ENCODE measurements around the gene PTPRF. TPM values are rescaled to one million over a fixed set of nuclear protein-coding genes. Genes with fewer than 3 reads are reported as not detected.

Gene PTPRF
- total RNA-seq, 1 experiment from 2014 or later, result 110 TPM

GRCh38 chr1:43529206-43529731 is 1.4 kb upstream of the PTPRF start:
- BruUV-seq (replicated peaks), result no TSS peak
- Histone ChIP-seq H3K27me3 (replicated peaks; ENCODE audit: insufficient read depth, low read depth, low read length, poor library complexity) (no peaks in the 10 kb centered on the region), H3K9me3 (ENCODE audit: low read depth, low read length, poor library complexity, severe bottlenecking) (no peaks in the 10 kb centered on the region), H3K4me3 (ENCODE audit: low read depth, low read length, poor library complexity, severe bottlenecking) (no peak overlapping the region), H3K36me3 (ENCODE audit: insufficient read depth, low read length, poor library complexity, severe bottlenecking) (no peaks in the 10 kb centered on the region), H3K27ac (ENCODE audit: low read depth, low read length, poor library complexity, severe bottlenecking) (no peak overlapping the region), H3K4me1 (ENCODE audit: insufficient read depth, low read length, poor library complexity, severe bottlenecking) (peaks cover 17% of the 10 kb centered on the region)
- ChIA-PET POLR2A (ENCODE audit: low non-redundant PET) (no interaction called here), CTCF (interaction anchor here (0.7 to 1.8 kb wide), 3 partner anchors 121 to 519 kb away, joined by 3 to 8 read pairs (median 5); partner anchors contain the start of gene KDM4A)
- TF ChIP-seq EZH2 (IDR thresholded peaks at IDR 0.05; ENCODE audit: borderline replicate concordance, low read depth, low read length, poor library complexity, severe bottlenecking), result no peak
- peak; percentile 97 for TF ChIP-seq CTCF (conservative IDR thresholded peaks at IDR 0.05; ENCODE audit: low read depth, low read length)
- intact Hi-C loops (cut with micrococcal nuclease; ENCODE audit: unreplicated experiment), result loop anchor here (2.0 to 10.0 kb wide), 5 partner anchors 122 to 510 kb away; partner anchors contain the start of gene KDM4A
- DNase-seq (ENCODE audit: low spot score), result peak; percentile 88

GRCh38 chr1:43531107-43531905 is 623 bp downstream of the PTPRF start:
- peak; percentile 50 for DNase-seq (ENCODE audit: low spot score)
- Histone ChIP-seq H3K4me3 (ENCODE audit: low read depth, low read length, poor library complexity, severe bottlenecking) (peak overlapping the region; percentile 63), H3K27ac (ENCODE audit: low read depth, low read length, poor library complexity, severe bottlenecking) (peak overlapping the region; percentile 24), H3K36me3 (ENCODE audit: insufficient read depth, low read length, poor library complexity, severe bottlenecking) (no peaks in the 10 kb centered on the region), H3K27me3 (replicated peaks; ENCODE audit: insufficient read depth, low read depth, low read length, poor library complexity) (no peaks in the 10 kb centered on the region), H3K4me1 (ENCODE audit: insufficient read depth, low read length, poor library complexity, severe bottlenecking) (peaks cover 17% of the 10 kb centered on the region), H3K9me3 (ENCODE audit: low read depth, low read length, poor library complexity, severe bottlenecking) (no peaks in the 10 kb centered on the region)
- no peak for TF ChIP-seq CTCF (conservative IDR thresholded peaks at IDR 0.05; ENCODE audit: low read depth, low read length)
- no peak for TF ChIP-seq EZH2 (IDR thresholded peaks at IDR 0.05; ENCODE audit: borderline replicate concordance, low read depth, low read length, poor library complexity, severe bottlenecking)
- ChIA-PET CTCF (interaction anchor here (1.8 kb wide), 1 partner anchor 517 kb away, joined by 8 read pairs; no protein-coding TSS in a partner anchor), POLR2A (ENCODE audit: low non-redundant PET) (interaction anchor here (0.6 kb wide), 1 partner anchor 231 kb away, joined by 4 read pairs; no protein-coding TSS in a partner anchor)
- no TSS peak for BruUV-seq (replicated peaks)
- intact Hi-C loops (cut with micrococcal nuclease; ENCODE audit: unreplicated experiment), result no loop called here

GRCh38 chr1:43531906-43532584 is 1.4 kb downstream of the PTPRF start:
- H3K27me3 ChIP-seq (replicated peaks; ENCODE audit: insufficient read depth, low read depth, low read length, poor library complexity), result no peaks in the 10 kb centered on the region
- peak; percentile 13 for DNase-seq (ENCODE audit: low spot score)
- H3K4me1 ChIP-seq (ENCODE audit: insufficient read depth, low read length, poor library complexity, severe bottlenecking), result peaks cover 17% of the 10 kb centered on the region
- H3K9me3 ChIP-seq (ENCODE audit: low read depth, low read length, poor library complexity, severe bottlenecking), result no peaks in the 10 kb centered on the region
- ChIA-PET POLR2A (ENCODE audit: low non-redundant PET) (no interaction called here), CTCF (no interaction called here)
- no peaks in the 10 kb centered on the region for H3K36me3 ChIP-seq (ENCODE audit: insufficient read depth, low read length, poor library complexity, severe bottlenecking)
- no TSS peak for BruUV-seq (replicated peaks)
- peak overlapping the region; percentile 63 for H3K4me3 ChIP-seq (ENCODE audit: low read depth, low read length, poor library complexity, severe bottlenecking)
- H3K27ac ChIP-seq (ENCODE audit: low read depth, low read length, poor library complexity, severe bottlenecking), result peak overlapping the region; percentile 11
- TF ChIP-seq EZH2 (IDR thresholded peaks at IDR 0.05; ENCODE audit: borderline replicate concordance, low read depth, low read length, poor library complexity, severe bottlenecking), result no peak
- TF ChIP-seq CTCF (conservative IDR thresholded peaks at IDR 0.05; ENCODE audit: low read depth, low read length), result no peak
- intact Hi-C loops (cut with micrococcal nuclease; ENCODE audit: unreplicated experiment), result no loop called here
